ENCODE measurements around the gene CAPZB.

- TF ChIP-seq CTCF (IDR thresholded peaks at IDR 0.05; ENCODE audit: borderline replicate concordance, extremely low read depth, low read length, poor library complexity, severe bottlenecking) (no peak), EZH2 (IDR thresholded peaks at IDR 0.05; ENCODE audit: borderline replicate concordance, low read depth, low read length, severe bottlenecking) (no peak)
Observed at GRCh38 chr1:19461220-19461554, 24.2 kb downstream of the CAPZB start.

Measured in DND-41 (cell line).